Fibroblast of lung (primary cell): ENCODE measurements around the gene FAM13A. TPM values are rescaled to one million over a fixed set of nuclear protein-coding genes. Genes with fewer than 3 reads are reported as not detected.

Experiments used
- DNase-seq, 2 donors: peaks; one replicate each; pipeline versions ENCODE4 v3.0.0 to v3.0.0-alpha.2; 2010; ENCODE audit warnings: low read depth in 2 of 2
- H2AFZ ChIP-seq: 2 replicates; pipeline ENCODE4 v1.5.1; 2012; ENCODE audit warnings: low read length, control low read depth, inconsistent platforms
- H3K27ac ChIP-seq: 2 replicates; pipeline ENCODE4 v1.5.1; 2011; ENCODE audit warnings: low read length, control low read depth; ENCODE audit not compliant: insufficient read depth
- H3K27me3 ChIP-seq: 2 replicates; pipeline ENCODE4 v1.5.1; 2011; ENCODE audit warnings: mild to moderate bottlenecking, low read length; ENCODE audit not compliant: control insufficient read depth, insufficient read depth
- H3K36me3 ChIP-seq: 2 replicates; pipeline ENCODE4 v1.5.1; 2011; ENCODE audit warnings: low read length; ENCODE audit not compliant: control insufficient read depth, insufficient read depth
- H3K4me1 ChIP-seq: 2 replicates; pipeline ENCODE4 v1.5.1; 2011; ENCODE audit warnings: low read length; ENCODE audit not compliant: control insufficient read depth, insufficient read depth; ENCODE audit errors: extremely low read depth
- H3K4me2 ChIP-seq: 2 replicates; pipeline ENCODE4 v1.5.1; 2011; ENCODE audit warnings: low read length, control low read depth; ENCODE audit not compliant: insufficient read depth; ENCODE audit errors: extremely low read depth
- H3K4me3 ChIP-seq, 4 experiments: fragments of 200-600 bp in 1 of 4; sonication (generic) in 1 of 4; replicated peaks in 1 of 4; 2 replicates each; pipeline ENCODE4 v1.5.1; 2011 to 2016; ENCODE audit warnings: low read length in 4 of 4, low read depth in 3 of 4, mild to moderate bottlenecking in 3 of 4, control low read depth in 2 of 4, inconsistent platforms in 1 of 4, mixed read lengths in 1 of 4; ENCODE audit not compliant: insufficient read depth in 1 of 4; ENCODE audit errors: control extremely low read depth in 1 of 4
- H3K79me2 ChIP-seq: 2 replicates; pipeline ENCODE4 v1.5.1; 2012; ENCODE audit warnings: mild to moderate bottlenecking, low read length, inconsistent platforms; ENCODE audit not compliant: control insufficient read depth, insufficient read depth
- H3K9ac ChIP-seq: 2 replicates; pipeline ENCODE4 v1.5.1; 2011; ENCODE audit warnings: mild to moderate bottlenecking, low read length, control low read depth; ENCODE audit not compliant: insufficient read depth
- H3K9me3 ChIP-seq: 2 replicates; pipeline ENCODE4 v1.5.1; 2012; ENCODE audit warnings: low read depth, low read length; ENCODE audit not compliant: control insufficient read depth, insufficient read depth
- H4K20me1 ChIP-seq: 2 replicates; pipeline ENCODE4 v1.5.1; 2011; ENCODE audit warnings: low read length; ENCODE audit not compliant: control insufficient read depth, insufficient read depth; ENCODE audit errors: extremely low read depth
- CTCF ChIP-seq, 2 donors: IDR thresholded peaks in 1 of 2; conservative IDR thresholded peaks in 1 of 2; 1 replicate in 1 of 2; 2 replicates in 1 of 2; pipeline ENCODE4 v1.5.1; 2011 to 2012; ENCODE audit warnings: low read length in 2 of 2, control low read depth in 1 of 2, inconsistent platforms in 1 of 2, low read depth in 1 of 2, mild to moderate bottlenecking in 1 of 2
- EZH2 ChIP-seq: IDR thresholded peaks from 2 replicates; pipeline ENCODE4 v1.5.1; 2012; ENCODE audit warnings: low read length, control low read depth, mild to moderate bottlenecking; ENCODE audit errors: missing control alignments
- polyA plus RNA-seq, 2 donors: library from polyadenylated mRNA; depleted of rRNA in 1 of 2; stranded (reverse) in 1 of 2; unstranded in 1 of 2; fragments of >200 nt; gene quantifications; 2 replicates each; pipeline ENCODE4 v1.2.1, GENCODE V29; 2011 to 2012; ENCODE audit warnings: missing spikeins in 1 of 2
- total RNA-seq: library from RNA; depleted of rRNA; stranded (reverse); fragments of >200 nt; gene quantifications from 2 replicates; pipeline ENCODE4 v1.2.1, GENCODE V29; 2014

Gene FAM13A
- total and polyA plus RNA-seq, 2 donors (not counting 1 experiment from before 2014, with no cell fraction given) = 14.3 to 23.9 TPM

DNA sequence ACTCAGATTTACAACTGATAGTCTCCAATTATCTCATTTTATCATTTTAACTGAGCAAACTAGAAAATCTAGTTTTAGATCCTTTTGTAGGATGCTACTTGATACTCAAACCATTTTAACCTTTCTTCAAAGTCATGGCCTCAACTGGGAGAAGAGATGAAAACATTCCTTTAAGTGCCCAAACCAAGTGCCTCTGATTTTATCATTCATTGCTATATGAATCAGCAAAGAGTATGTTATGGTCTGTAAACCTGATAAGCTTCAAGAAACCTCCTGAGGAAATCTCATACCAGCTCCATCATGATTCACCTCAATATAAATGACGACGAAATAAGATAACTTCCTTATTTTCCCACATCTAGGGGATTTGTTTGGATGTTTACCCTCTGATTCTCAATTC lies 119.9 kb downstream of the FAM13A start:
- Histone ChIP-seq H3K4me2 (no peak overlapping the region), H3K4me1 (no peaks in the 10 kb centered on the region), H3K9ac (no peak overlapping the region), H3K36me3 (no peaks in the 10 kb centered on the region), H3K9me3 (no peaks in the 10 kb centered on the region), H4K20me1 (no peaks in the 10 kb centered on the region), H3K4me3 (no peak overlapping the region), H3K27ac (no peak overlapping the region), H2AFZ (no peak overlapping the region), H3K27me3 (no peaks in the 10 kb centered on the region), H3K79me2 (no peaks in the 10 kb centered on the region)
- peak in 1 of 2 donors; percentile 78 for DNase-seq
- TF ChIP-seq CTCF (conservative IDR thresholded peaks at IDR 0.05 in 1 of 2, IDR thresholded peaks at IDR 0.05 in 1 of 2; ENCODE audit: low read depth in 1 of 2, low read length in 2 of 2) (no peak), EZH2 (no peak)

- Histone ChIP-seq H2AFZ (no peak overlapping the region), H3K27me3 (no peaks in the 10 kb centered on the region), H3K9ac (no peak overlapping the region), H3K4me3 (no peak overlapping the region), H3K27ac (no peak overlapping the region), H3K9me3 (no peaks in the 10 kb centered on the region), H3K4me2 (no peak overlapping the region), H4K20me1 (no peaks in the 10 kb centered on the region), H3K36me3 (no peaks in the 10 kb centered on the region), H3K4me1 (no peaks in the 10 kb centered on the region), H3K79me2 (no peaks in the 10 kb centered on the region)
- DNase-seq = no peak
- TF ChIP-seq EZH2 (no peak), CTCF (conservative IDR thresholded peaks at IDR 0.05 in 1 of 2, IDR thresholded peaks at IDR 0.05 in 1 of 2; ENCODE audit: low read depth in 1 of 2, low read length in 2 of 2) (no peak)
These were observed 123.4 kb downstream of the FAM13A start for GRCh38 chr4:88933414-88934160.

GRCh38 chr4:88928852-88929251 lies 128.1 kb downstream of the FAM13A start:
- H3K4me3 ChIP-seq = no peak overlapping the region
- H3K4me1 ChIP-seq = no peaks in the 10 kb centered on the region
- H3K9ac ChIP-seq = no peak overlapping the region
- H3K9me3 ChIP-seq = no peaks in the 10 kb centered on the region
- DNase-seq = no peak
- no peaks in the 10 kb centered on the region for H3K27me3 ChIP-seq
- no peaks in the 10 kb centered on the region for H4K20me1 ChIP-seq
- no peaks in the 10 kb centered on the region for H3K79me2 ChIP-seq
- TF ChIP-seq EZH2 (no peak), CTCF (conservative IDR thresholded peaks at IDR 0.05 in 1 of 2, IDR thresholded peaks at IDR 0.05 in 1 of 2; ENCODE audit: low read depth in 1 of 2, low read length in 2 of 2) (no peak)
- H3K36me3 ChIP-seq = no peaks in the 10 kb centered on the region
- H3K27ac ChIP-seq = no peak overlapping the region
- no peak overlapping the region for H3K4me2 ChIP-seq
- H2AFZ ChIP-seq = no peak overlapping the region
